ENCODE measurements around the gene MNX1.
A peak's percentile ranks its signal among the peaks of the same experiment; 100 is the strongest.

Gene MNX1

DNA sequence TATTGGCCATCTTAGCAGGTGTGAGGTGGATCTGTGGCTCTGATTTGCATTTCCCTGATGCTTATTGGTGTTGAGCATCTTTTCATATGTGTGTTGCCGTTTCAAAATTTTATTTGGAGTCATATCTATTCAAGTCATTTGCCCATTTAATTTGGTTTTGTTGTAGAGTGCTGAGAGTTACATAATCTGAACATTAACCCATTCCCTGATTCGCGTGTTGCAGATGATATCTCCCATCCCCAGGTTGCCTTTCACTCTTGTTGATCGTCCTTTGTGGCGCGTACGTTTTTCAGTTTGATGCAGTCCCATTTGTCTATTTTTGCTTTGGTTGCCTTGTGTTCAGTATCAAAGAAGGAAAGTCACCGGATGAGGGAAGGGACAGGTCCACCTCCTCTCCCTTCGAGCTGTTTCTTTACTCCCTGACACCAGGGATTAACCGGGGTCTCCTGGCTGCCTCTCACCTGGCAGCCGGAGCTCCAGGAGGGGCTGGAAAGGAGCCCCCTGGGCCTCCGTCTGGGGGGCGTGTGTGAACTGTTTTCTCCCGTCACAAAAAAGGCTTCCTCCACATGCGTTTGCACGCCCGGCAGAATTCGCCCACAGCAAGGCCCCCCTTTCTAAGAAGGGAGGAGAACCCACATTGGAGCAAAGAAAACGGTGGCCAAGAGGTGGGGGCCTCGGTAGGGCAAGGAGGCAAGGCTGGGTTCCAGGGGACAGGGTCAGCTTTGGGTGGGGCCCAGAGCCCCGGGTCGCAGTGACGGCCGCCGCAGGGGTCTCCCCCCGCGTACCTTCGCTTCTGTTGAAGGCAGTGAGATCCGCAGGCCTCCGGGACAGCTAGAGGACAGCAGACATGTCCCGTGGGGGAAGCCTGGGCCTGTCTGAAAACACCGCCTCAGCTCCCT lies 8.3 kb downstream of the MNX1 start:
- no peak for FAIRE-seq

DNA sequence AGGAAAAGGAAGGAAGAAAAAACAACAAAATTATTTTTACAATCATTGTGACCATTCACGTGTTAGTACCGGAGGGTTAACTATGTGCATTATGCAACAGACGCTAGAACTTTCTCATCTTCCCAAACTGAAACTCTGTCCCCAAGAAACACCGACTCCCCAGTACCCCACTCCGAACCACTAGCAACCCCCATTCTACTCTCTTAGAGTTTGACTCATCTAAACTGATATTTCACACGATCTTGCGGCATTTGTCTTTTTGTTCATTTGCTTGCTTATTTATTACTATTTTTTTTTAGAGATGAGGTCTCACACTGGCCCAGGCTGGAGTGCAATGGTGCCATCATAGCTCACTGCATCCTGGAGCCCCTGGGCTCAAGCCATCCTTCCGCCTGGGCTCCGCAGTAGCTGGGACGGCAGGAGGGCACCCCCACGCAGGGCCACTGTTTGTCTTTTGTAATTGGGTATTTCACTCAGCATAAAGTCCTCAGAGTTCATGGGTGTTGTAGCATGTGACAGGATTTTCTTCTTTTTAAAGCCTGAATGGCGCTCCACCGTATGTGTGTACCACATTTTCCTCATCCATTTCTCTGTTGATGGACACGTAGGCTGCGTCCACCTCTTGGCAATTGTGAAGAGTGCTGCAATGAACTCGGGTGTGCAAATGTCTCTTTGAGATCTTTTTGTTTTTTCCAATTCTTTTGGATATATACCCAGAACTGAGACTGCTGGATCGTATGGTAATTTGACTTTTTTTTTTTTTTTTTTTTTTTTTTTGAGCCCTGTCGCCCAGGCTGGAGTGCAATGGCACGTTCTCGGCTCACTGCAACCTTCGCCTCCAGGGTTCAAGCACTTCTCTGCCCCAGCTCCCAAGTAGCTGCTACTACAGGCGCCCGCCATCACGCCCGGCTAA lies 9.5 kb downstream of the MNX1 start:
- FAIRE-seq = no peak

DNA sequence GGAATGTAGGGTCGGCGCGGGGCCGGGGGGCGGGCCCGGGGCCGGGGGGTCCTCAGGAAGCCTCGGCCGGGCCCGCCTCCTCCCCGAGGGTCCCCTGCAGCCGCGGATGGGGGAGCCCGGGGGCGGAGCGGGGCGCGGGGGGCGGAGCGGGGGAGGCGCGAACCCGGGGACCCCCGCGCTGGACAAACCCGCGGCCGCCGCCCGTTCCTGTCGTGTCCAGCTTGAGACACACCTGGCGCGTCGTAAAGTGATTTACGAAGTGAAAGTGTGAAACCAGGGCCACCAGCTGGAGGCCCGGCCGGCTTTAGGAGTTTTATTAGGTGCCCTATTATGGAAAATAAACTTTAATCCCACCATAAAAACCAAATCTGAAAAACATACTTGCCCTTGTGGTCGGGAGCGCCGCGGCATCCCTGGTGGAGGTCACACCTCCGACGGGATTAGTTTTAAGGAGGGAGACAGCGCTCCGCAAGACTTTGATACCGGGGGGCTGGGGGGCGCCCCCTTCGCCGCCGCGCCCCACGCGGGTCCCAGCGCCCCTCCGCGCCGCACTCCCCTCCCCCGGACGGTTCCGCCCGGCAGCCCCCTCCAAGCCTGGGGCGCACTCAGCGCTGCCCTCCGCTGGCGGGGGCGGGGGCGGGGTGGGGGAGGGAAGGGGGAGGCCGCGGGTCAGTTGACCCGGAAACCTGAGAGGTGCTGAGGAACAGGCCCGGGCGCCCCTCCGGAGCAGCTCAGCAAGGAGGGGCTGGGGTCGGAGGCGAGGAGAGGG lies 10.3 kb downstream of the MNX1 start:
- FAIRE-seq = no peak

DNA sequence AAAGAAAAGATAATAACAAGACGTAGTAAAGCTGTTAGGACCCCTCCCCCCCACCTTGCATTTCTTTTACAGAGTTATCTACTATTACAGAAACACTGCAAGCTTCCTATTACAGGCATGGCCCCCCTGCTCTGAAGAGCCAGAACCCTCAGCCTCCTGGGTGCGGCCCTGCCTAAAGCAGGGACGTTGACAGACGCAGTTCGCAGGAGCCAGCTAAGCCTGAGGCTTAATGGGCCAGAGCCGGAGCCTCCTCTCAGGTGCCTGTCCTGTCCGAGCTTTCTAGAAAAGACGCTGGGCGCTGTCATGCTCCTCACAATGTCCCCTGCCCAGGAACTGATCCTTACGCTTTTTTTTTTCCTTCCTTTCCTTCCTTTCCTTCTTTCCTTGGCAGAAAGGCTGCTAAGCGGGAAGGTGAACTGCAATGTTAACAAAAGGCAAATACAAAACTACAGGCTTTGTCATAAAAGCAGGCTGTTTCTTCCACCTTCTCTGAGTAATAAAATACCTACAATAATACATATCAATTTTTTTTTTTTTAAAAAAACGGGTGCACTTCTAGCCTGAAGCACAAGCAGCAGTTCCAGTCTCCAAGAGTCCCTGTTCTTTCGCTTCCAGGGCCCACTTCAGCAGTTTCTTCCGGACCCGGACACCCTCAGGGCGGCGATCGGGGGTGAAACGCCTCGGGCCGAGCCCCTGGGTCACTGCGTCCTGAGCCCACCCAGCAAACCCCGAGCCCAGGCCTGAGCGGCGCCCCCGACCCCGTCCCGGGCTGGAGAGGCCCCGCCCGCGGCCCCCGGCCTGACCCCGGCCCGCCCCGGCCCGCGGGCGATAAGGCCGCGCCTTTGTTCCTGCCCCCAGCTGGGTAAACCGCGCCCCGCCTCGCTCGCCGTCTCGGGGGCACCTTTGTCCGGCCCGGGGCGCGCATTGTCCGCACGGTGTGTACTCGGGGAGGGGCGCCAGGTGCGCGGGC lies 11.2 kb downstream of the MNX1 start:
- no peak for FAIRE-seq

DNA sequence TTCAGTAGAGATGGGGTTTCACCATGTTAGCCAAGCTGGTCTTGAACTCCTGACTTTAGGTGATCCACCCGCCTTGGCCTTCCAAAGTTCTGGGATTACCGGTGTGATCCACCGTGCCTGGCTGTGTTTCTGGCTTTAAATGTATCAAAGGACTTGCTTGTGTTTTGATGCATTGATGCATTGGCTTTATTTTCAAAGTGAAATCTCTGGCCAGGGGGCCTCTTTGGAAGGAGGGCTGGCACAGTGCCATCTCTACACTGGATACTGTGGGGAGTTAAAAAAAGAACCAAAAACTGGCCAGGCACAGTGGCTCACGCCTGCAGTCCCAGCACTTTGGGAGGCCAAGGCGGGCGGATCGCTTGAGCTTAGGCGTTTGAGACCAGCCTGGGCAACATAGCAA lies 16.0 kb downstream of the MNX1 start:
- FAIRE-seq = no peak

DNA sequence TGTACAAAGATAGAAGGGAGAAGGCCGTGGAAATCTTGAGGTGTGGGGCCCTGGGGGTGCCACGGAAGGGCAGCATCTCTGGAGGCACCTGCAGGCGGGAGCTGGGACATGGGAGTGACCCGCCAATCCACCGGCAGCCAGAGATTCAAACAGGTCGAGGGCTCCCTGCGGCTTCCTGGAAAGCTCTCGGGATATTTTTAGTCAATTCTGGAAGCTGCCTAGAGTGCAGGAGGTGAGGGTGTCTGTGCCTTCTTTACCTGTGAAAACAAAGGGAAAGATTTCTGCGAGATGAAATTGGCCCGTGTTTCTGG lies 16.6 kb downstream of the MNX1 start:
- FAIRE-seq = no peak

DNA sequence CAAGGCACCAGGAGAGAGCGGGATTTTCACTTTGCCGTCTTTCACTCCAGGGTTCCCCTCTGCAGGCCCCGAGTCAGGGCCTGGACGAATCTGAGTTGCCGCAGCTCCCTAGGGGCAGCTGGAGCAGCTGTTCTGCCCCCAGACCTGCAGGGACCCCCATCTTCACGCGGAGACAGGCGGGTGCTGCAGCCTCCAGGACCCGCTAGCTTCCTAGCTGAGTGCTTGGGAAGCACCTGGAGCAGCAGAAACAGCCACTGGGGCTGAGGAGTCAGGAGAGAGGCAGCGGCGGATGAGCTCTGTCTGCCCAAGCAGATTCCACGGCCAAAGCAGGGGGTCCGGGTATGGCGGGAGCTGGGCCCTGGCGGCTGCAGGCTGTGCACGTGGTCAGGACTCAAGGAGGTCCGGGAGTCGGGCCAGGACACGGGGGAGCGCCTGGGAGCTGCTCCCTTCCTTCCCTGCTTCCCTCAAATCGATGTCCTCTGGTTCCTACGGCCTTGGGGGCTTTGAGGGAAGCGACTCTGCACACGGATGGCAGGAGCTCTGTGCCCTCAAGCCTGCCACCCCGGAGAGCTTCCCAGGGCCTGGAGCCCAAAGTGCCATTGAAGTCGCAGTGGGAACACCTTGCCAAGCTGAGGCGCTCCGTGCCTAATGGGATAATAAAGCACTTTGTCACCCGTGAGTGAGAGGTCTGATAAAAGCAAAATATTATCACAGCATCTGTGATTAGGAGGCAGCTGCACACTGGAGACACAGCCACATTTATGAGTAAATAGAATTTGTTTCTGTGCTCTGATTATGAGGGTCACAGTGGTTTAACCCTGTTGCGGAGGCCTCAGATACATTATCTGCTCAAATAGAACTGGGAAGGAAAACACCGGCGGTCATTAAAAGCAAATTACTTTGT lies 17.2 kb downstream of the MNX1 start:
- no peak for FAIRE-seq

DNA sequence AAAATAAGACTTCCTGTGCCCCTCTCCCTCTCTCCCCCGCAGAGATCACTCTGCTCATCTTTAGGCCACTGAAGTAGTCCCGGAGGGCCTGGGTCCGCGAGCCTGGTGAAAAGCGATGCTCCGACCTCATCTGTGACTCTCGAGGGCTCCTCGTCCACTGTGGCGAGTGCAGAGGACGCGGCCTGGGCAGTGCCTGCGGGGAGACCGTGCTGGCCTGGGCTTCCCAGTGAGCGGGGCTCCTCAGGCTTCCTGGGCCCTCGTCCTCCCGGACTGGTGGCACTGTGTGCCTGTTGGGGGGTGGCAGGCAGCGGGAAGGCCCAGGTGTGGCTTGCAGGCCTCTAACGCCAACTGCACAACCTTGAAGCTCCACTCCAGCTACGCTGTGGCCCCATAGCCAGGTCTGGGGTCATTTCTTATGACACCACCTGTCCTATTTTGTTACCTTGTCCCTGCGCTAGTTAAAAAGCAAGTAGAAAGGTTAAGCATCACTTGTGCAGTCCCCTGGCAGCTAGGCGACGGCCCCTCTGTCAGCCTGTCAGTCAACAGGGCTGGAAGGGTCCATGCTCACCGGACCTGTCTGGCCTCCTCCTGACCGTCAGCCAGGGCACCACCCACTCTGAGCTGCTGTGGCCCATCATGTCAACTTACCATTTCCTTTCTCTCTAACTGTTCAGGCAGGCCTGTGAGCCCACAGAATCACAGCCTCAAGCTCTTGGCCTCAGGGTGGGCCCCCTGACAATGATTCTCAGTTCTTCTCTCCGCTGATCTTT lies 20.5 kb downstream of the MNX1 start:
- FAIRE-seq = no peak

DNA sequence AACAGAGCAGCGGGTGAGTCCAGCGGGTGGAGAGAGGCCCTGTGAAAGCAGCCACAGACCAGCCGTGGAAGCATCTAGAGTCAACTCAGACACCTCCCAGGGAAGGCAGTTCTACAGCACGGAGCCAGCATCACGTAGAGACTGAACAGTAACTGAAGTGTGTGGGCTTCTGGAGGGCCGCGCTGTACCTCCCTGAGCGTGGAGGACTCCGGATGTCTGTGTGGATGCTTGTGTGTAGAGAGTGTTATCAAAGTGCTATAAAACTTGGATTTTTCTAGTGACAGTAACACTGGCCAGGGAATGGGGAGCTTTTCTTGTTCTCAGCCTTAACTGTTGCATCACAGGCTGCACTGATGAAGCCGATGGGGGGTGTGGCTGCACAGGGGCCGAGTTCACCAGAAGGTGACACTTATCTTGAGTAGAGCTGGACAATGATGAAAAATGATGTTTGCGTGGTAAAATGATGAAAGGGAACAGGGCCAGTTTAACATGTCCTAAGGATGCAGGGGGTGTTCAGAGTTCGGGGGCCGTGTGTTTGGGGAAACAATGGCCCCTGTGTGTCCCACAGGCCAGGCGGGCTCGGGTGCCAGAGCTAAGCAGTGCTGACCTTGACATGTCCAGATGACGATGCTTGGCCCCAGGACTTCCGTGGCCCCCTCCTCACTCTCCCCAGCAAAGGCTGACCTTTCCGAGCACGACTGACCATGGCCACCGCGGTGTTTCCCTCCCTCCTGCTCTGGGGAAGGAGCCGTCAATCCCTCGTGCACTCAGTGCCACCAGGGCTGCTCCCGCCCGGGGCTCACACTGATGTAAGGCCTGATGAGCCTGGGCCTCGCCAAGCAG lies 21.9 kb downstream of the MNX1 start:
- FAIRE-seq = no peak

DNA sequence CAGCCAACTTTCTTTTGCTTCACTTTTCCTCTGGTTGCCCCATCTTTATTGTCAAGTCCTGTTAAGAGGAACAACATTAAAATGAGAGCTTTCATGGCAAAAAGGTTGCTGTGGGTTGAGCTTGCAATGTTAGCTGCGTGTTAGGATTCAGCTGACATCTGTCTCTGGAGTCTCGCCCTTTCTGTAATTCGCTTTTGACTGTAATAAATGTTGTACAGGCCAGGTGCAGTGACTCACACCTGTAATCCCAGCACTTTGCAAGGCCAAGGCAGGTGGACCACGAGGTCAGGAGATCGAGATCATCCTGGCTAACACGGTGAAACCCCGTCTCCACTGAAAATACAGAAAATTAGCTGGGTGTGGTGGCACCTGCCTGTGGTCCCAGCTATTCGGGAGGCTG lies 24.1 kb downstream of the MNX1 start:
- FAIRE-seq = no peak

DNA sequence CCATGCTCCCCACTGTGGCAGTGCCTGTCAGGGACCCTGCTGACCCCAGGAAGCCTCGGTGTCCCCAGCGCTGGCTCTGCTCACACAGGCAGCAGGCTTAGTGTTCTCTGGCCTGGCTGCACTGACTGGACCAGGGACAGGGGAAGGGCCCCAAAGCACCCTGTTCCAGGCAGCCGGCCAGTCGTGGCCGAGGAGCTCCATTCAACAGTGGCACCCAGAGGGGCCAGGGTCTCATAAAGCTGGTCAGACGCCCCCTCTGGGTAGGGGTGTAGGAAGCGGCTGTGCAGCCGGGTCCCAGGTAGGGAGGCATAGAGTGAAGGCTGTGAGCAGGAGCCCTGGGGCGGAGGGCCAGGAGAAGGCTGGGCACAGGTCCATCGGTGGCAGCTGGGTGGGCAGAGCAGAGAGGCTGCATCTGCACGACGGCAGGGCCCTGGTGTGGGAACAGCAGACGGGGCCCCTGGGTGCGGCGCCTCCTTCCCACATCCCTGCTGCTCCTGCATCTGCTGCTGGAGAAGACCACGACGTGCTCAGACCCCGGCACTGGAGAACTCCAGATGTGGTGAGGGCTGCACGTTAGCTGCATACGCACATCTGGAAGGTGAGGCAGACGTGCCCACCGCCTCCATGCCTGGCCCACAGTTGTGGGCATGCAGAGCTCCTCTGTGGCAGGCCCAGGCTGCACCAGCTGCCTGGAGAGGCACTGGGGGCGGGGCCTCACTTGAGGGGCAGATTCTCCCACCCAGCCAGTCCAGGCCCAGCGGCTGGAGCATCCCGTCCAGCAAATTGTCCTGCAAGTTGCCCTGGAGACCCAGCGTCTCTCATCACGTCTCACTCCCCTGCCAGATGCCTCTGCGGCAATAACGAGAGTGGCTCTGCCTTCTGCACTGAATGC lies 25.1 kb downstream of the MNX1 start:
- FAIRE-seq = no peak

DNA sequence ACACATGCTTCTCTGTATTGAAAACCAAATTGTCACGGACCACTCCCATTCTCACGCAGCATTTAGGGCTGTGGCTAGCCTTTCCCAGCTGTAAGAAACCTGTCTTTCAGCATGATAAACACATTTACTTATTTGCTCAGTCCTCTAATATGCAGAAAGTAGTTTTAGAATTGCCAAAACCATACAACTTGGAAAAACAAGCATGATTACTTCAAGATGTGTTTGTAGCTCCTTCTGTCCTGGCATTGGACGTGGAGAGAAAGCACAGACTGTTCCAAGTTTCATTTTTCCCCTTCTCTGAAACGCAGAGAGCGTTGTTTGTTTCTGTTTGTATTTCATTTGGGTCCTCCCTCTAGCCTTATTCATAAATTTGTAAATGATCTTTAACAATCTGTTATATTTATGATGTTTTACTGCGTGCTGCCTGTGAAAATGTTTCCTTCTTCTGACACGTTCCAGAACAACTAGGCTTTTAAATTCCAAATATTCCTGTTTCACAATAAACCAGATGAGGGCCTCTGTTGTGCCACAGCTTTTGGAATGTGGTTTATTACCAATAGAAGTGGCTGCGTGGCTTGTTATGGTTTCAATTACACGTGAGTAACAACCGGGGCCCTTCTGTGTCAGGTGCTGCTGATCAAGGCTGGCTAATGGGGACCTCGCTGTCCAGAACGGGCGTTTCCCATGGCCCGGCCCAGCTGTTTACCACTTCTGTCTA lies 26.1 kb downstream of the MNX1 start:
- FAIRE-seq = no peak

DNA sequence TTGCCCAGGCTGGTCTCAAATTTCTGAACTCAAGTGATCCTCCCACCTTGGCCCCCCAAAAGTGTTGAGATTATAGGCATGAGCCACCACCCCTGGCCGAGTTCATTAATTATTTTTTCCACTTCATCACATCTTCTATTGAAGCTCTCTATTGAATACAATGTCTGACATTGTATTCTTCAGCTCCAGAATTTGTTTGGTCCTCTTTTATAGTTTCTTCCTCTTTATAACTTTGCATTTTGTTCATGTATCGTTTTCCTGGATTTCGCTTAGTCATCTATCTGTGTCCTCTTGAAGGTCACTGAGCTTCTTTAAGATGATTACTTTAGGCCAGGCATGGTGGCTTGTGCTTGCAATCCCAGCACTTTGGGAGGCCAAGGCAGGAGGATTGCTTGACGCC lies 30.8 kb downstream of the MNX1 start:
- no peak for FAIRE-seq

DNA sequence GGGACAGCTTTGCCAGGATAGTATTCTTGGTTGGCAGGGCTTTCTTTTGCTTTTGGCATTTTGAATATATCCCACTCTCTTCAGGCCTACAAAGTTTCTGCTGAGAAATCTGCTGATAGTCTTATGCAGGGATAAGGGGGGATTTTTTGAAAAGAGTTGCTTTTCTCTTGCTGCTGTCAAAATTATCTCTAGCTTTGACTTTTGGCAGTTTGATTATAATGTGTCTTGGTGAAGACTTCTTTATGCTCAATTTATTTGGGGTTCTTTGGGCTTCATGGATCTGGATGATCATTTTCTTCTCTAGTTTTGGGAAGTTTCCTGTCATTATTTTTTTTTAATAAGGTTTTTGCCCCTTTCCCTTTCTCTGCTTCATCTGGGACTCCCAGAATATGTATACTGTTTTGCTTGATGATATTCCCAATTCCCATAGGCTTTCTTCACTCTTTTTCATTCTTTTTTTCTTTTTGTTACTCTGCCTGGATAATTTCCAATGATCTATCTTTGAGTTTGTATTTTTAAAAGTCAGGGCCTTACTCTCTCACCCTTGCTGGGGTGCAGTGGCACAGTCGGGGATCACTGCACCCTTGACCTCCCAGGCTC lies 31.4 kb downstream of the MNX1 start:
- no peak for FAIRE-seq

DNA sequence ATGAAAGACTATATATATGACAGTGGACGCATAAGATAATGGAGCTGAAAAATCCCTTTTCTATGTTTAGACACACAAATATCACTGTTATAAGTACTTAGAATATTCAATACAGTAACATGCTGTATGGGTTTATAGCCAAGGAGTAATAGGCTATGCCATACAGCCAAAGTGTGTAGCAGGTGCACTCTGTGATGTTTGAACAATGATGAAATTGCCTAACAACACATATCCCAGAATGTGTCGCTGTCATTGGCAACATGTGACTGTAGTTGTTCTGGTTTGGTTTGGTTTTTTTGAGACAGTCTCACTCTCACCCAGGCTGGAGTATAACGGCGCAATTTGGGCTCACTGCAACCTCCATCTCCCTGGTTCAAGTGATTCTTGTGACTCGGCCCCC lies 34.8 kb downstream of the MNX1 start:
- no peak for FAIRE-seq

DNA sequence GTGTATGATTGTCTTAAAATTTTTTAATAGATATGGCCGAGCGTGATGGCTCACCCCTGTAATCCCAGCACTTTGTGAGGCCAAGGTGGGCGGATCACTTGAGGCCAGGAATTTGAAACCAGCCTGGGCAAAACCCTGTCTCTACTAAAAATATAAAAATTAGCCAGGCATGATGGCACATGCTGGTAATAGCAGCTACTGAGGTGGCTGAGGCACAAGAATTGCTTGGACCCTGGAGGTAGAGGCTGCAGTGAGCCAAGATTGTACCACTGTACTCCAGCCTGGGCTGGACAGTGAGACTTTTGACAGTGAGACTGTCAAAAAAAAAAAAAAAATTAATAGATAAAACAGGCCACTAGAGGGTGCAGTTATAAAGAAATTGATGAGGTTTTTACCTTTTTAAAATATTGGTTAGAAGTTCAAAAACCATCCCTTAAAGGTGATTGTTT lies 40.5 kb downstream of the MNX1 start:
- peak; percentile 60 for FAIRE-seq

DNA sequence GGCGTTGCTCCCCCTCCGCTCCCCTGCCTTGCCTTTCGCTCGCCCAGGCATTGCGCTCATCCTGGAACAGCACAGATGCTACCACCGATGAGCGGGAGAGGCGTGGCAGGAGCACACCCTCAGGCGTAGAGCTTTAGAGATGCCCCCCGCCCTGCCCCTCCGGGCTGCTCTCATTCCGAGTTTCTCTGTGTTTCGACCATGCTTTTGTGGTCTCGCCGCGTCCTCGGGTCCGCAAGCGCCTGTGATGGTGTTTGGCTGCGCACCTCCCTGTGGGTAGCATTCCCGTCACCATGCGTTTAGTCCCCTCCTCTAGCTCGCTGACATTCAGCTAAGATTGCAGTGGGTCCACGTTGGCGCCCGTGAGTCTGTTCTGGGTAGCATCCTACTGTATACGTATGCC lies 42.3 kb downstream of the MNX1 start:
- FAIRE-seq = no peak

Measured in TTC549 (cell line).